HT1080 (cell line): ENCODE results near the gene SPINK5. TPM values are rescaled to one million over a fixed set of nuclear protein-coding genes. Genes with fewer than 3 reads are reported as not detected.
A peak's percentile ranks its signal among the peaks of the same experiment; 100 is the strongest.

Source experiments
- DNase-seq: peaks from one replicate; pipeline ENCODE4 v3.0.0-alpha.2; 2015; ENCODE audit warnings: low read depth
- total RNA-seq: library from RNA; depleted of rRNA; stranded (reverse); fragments of >200 nt; shearing (Covaris generic); gene quantifications from 2 replicates; pipeline ENCODE4 v1.2.3, GENCODE V29; 2014; rRNA removed

The SPINK5 gene
- total RNA-seq, 1 experiment from 2014 or later: not detected

DNA sequence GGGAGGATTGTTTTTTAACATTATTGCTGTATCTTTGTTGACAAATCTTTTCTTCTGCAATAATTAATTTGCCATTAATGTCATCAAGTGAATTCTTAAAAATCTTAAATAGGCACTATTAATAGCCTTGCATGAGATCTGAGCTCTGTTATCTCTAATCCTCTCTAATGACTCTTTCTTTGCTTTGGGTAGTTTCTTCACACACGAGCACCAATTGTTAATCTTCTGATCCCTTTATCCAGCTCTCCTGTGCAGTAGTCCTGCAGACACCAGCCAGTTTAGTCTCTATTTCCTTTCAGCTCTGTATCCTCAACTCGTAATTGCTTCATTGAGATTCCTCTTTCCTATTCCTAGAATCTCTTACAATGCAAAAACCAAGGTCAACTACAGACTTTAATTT, 112.7 kb downstream of the SPINK5 start:
- no peak for DNase-seq

DNA sequence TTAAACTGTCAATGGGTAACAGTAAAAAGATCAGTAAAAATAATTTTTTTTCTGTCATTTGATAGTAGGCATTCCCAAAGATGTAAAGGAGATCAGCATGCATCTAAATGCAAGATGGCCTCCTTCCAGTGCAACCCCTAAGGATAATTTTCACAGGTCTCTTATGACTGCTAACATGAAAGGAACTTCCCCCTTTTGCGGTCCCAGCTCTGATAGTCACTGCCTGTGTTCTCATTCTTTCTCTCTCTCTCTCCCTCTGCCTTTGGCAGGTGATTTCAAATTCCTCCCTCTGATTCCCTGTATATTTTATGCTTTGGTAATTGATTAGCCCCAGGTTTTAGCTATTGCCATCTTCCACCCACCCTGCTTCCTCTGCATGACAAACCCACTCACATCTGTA, 113.4 kb downstream of the SPINK5 start:
- no peak for DNase-seq

DNA sequence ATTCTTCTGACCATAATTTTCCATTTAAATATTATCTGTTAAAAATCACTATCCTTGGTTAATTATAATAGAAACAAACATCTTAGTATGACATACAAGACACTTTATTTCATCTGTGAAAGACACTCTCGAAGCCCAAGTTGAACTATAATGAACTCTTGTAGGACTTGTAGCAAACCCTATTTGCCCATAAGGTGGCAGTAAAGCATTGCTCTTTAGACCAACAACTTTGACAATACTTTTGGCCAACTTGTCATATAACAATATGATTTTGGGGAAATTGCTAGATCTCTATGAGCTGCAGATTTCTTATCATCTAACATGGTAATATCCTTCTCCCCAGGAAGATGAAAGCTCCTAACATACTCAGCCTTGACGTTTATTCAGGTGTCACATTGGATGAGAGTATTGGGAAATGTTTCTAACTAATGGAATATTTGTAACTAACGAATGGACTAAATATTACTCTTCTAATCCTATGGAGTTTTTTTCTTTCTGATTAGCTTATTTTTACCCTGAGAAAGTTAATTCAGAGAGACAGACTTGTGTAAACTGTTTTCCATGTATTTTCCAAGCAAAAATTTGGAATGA, 115.5 kb downstream of the SPINK5 start:
- DNase-seq: peak; percentile 26

DNA sequence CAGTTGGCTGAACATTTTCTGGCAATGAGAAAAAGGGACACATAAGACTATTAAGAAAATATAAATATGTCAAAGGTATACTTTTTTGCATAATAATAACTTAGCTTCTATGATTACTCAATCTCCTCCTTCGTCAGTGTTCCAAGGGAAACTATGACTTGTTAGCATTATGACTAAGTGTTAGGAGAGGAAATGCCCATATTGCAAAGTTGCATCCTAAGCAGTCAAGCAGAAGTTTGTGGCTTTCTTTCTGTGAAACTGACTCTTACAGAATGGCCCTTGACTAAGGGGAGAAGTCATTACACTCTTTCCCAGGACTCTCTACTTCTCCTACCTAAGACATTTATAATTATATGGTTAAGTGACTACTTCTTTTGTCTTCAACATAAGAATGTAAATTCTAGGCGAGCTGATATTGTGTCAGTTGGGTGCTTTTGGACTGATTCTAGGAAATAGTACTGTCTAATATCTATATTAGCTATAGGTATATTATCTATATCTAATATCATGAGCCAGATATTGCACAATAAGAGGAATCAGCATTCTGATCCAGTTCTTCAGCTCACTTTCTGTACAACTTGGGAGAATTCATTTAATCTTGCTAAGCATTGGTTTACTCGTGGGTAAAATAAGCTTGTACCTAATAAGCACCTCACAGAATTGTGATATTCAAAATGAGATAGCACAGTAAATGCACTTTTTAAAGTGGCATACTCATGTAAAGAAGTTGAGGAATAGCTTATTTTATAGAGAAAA, 122.6 kb downstream of the SPINK5 start:
- peak; percentile 73 for DNase-seq

Other genes starting within 250 kb of the SPINK5 start
- not detected in 2 replicates for gene SPINK1, start 232.3 kb upstream of the SPINK5 start, total RNA-seq
- gene SCGB3A2, start 185.3 kb upstream of the SPINK5 start, total RNA-seq: not detected in 2 replicates
- gene C5orf46, start 157.4 kb upstream of the SPINK5 start, total RNA-seq: 0.84 and 3.3 TPM in 2 replicates
- not detected in 2 replicates for gene SPINK14, start 104.6 kb downstream of the SPINK5 start, total RNA-seq
- gene SPINK6, start 139.1 kb downstream of the SPINK5 start, total RNA-seq: 1.2 TPM in 1 of 2 replicates, not detected in the other
- not detected in 2 replicates for gene MARCOL, start 174.5 kb downstream of the SPINK5 start, total RNA-seq
- gene SPINK13, start 204.8 kb downstream of the SPINK5 start, total RNA-seq: 0.30 TPM in 1 of 2 replicates, not detected in the other
- gene SPINK7, start 248.4 kb downstream of the SPINK5 start, total RNA-seq: not detected in 2 replicates